WTC11 (cell line): ENCODE measurements around the gene ERBB4. TPM values are rescaled to one million over a fixed set of nuclear protein-coding genes. Genes with fewer than 3 reads are reported as not detected.

Source experiments
- ATAC-seq: fragments of 200-7000 bp; cut with Tn5 transposase; 2 replicates; pipeline ENCODE4 v1.10.0; 2021; ENCODE audit warnings: mild to moderate bottlenecking, moderate library complexity
- CTCF ChIA-PET: fragments of 300-600 bp; sonication (Branson Sonifier 250); formaldehyde crosslinking; loops from one replicate; lab custom pipeline; 2021; ENCODE audit warnings: antibody characterized with exemption; lab: Charles Lee
- POLR2A ChIA-PET: fragments of 350-600 bp; sonication (Branson Sonifier 250); formaldehyde crosslinking; loops from one replicate; lab custom pipeline; 2021; ENCODE audit warnings: antibody characterized with exemption; lab: Charles Lee
- DNase-seq: peaks from one replicate; pipeline ENCODE4 v3.0.0; 2021; ENCODE audit warnings: low spot score
- H3K27ac Mint-ChIP-seq: 2 replicates; pipeline ENCODE4 v1.8.0; 2021; ENCODE audit warnings: mixed read lengths
- H3K27me3 Mint-ChIP-seq: 2 replicates; pipeline ENCODE4 v1.8.0; 2021; ENCODE audit warnings: low read depth, mild to moderate bottlenecking, moderate library complexity, mixed read lengths
- H3K36me3 Mint-ChIP-seq: 2 replicates; pipeline ENCODE4 v1.8.0; 2021; ENCODE audit warnings: mixed read lengths
- H3K4me1 Mint-ChIP-seq: 2 replicates; pipeline ENCODE4 v1.8.0; 2022; ENCODE audit warnings: mixed read lengths
- H3K4me3 Mint-ChIP-seq: 2 replicates; pipeline ENCODE4 v1.8.0; 2021; ENCODE audit warnings: mild to moderate bottlenecking, moderate library complexity, mixed read lengths
- H3K9me3 Mint-ChIP-seq: 2 replicates; pipeline ENCODE4 v1.8.0; 2021; ENCODE audit warnings: mixed read lengths
- CBFB ChIP-seq: sonication (generic); formaldehyde crosslinking; IDR thresholded peaks from 2 replicates; pipeline ENCODE4 v1.8.1; 2022; ENCODE audit warnings: mild to moderate bottlenecking, low read depth, missing genetic modification reagents
- ESRRA ChIP-seq: sonication (generic); formaldehyde crosslinking; IDR thresholded peaks from 2 replicates; pipeline ENCODE4 v1.8.1; 2022; ENCODE audit warnings: mild to moderate bottlenecking, missing genetic modification reagents, borderline replicate concordance
- FOXK1 ChIP-seq: sonication (generic); formaldehyde crosslinking; IDR thresholded peaks from 2 replicates; pipeline ENCODE4 v1.8.0; 2022; ENCODE audit warnings: mild to moderate bottlenecking, moderate library complexity, missing genetic modification reagents
- JUN ChIP-seq: sonication (generic); formaldehyde crosslinking; IDR thresholded peaks from 2 replicates; pipeline ENCODE4 v1.8.0; 2023; ENCODE audit warnings: mild to moderate bottlenecking, missing genetic modification reagents
- KAT7 ChIP-seq: sonication (generic); formaldehyde crosslinking; IDR thresholded peaks from 2 replicates; pipeline ENCODE4 v1.8.1; 2023; ENCODE audit warnings: missing genetic modification reagents, mild to moderate bottlenecking, borderline replicate concordance
- MYBL2 ChIP-seq: sonication (generic); formaldehyde crosslinking; IDR thresholded peaks from 2 replicates; pipeline ENCODE4 v1.8.1; 2023; ENCODE audit warnings: mild to moderate bottlenecking, moderate library complexity, missing genetic modification reagents
- SOX15 ChIP-seq: fragments of 250-450 bp; sonication (Bioruptor Pico); IDR thresholded peaks from 2 replicates; pipeline ENCODE4 v1.9.0; 2021; ENCODE audit warnings: mild to moderate bottlenecking
- SP1 ChIP-seq: sonication (generic); formaldehyde crosslinking; conservative IDR thresholded peaks from 2 replicates; pipeline ENCODE4 v1.8.1; 2022; ENCODE audit warnings: missing genetic modification reagents
- ZNF138 ChIP-seq: sonication (generic); formaldehyde crosslinking; conservative IDR thresholded peaks from 2 replicates; pipeline ENCODE4 v1.8.1; 2022; ENCODE audit warnings: mild to moderate bottlenecking, moderate library complexity, missing genetic modification reagents
- ZNF219 ChIP-seq: sonication (generic); formaldehyde crosslinking; IDR thresholded peaks from 2 replicates; pipeline ENCODE4 v1.8.0; 2023; ENCODE audit warnings: missing genetic modification reagents, mild to moderate bottlenecking, borderline replicate concordance
- ZNF263 ChIP-seq: sonication (generic); formaldehyde crosslinking; IDR thresholded peaks from 2 replicates; pipeline ENCODE4 v1.8.1; 2022; ENCODE audit warnings: low read depth, mild to moderate bottlenecking, moderate library complexity, missing genetic modification reagents
- total RNA-seq: library from RNA; stranded (reverse); gene quantifications from 3 replicates; pipeline ENCODE4 v1.2.3, GENCODE V29; 2021
- TF ChIP-seq, protein P1 (sequence below): sonication (generic); formaldehyde crosslinking; IDR thresholded peaks from 2 replicates; pipeline ENCODE4 v1.8.1; 2023; ENCODE audit warnings: mild to moderate bottlenecking, moderate library complexity, missing genetic modification reagents
- TF ChIP-seq, protein P2 (sequence below): sonication (generic); formaldehyde crosslinking; IDR thresholded peaks from 2 replicates; pipeline ENCODE4 v1.8.0; 2023; ENCODE audit warnings: missing genetic modification reagents, mild to moderate bottlenecking, borderline replicate concordance
- TF ChIP-seq, protein P3 (sequence below): sonication (generic); formaldehyde crosslinking; IDR thresholded peaks from 2 replicates; pipeline ENCODE4 v1.8.1; 2022; ENCODE audit warnings: mild to moderate bottlenecking, missing genetic modification reagents, moderate library complexity, borderline replicate concordance
- TF ChIP-seq, protein P4 (sequence below): sonication (generic); formaldehyde crosslinking; IDR thresholded peaks from 2 replicates; pipeline ENCODE4 v1.8.0; 2023; ENCODE audit warnings: mild to moderate bottlenecking, missing genetic modification reagents
- TF ChIP-seq, protein P5 (sequence below): sonication (generic); formaldehyde crosslinking; IDR thresholded peaks from 2 replicates; pipeline ENCODE4 v1.8.0; 2022; ENCODE audit warnings: mild to moderate bottlenecking, missing genetic modification reagents

Gene ERBB4
- total RNA-seq, 1 experiment from 2014 or later: 1.6 TPM

DNA sequence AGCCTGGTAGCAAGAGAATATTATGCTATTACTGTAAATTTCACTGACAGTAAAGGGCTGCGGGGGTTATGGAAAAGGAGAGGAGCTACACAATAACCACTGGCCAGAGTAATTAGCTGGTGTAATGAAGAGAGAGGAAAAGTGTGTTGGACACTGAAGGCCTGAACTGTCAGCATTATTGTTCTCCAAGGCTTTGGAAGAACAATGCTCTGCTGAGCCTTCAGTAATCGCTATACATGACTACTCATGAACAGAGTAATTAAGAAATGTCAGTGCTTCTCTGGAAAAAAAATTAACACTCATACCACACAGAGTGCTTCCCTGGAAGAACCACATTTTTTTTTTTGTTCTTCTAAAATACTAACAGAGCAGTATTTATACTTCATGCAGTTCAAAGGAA, 1050.9 kb downstream of the ERBB4 start (continued):
- TF ChIP-seq, protein P1, sequence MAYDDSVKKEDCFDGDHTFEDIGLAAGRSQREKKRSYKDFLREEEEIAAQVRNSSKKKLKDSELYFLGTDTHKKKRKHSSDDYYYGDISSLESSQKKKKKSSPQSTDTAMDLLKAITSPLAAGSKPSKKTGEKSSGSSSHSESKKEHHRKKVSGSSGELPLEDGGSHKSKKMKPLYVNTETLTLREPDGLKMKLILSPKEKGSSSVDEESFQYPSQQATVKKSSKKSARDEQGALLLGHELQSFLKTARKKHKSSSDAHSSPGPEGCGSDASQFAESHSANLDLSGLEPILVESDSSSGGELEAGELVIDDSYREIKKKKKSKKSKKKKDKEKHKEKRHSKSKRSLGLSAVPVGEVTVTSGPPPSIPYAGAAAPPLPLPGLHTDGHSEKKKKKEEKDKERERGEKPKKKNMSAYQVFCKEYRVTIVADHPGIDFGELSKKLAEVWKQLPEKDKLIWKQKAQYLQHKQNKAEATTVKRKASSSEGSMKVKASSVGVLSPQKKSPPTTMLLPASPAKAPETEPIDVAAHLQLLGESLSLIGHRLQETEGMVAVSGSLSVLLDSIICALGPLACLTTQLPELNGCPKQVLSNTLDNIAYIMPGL (CRISPR knock-in tag): no peak
- no peak for TF ChIP-seq CBFB (CRISPR knock-in tag)
- TF ChIP-seq SP1 (CRISPR knock-in tag): no peak
- TF ChIP-seq, protein P2, sequence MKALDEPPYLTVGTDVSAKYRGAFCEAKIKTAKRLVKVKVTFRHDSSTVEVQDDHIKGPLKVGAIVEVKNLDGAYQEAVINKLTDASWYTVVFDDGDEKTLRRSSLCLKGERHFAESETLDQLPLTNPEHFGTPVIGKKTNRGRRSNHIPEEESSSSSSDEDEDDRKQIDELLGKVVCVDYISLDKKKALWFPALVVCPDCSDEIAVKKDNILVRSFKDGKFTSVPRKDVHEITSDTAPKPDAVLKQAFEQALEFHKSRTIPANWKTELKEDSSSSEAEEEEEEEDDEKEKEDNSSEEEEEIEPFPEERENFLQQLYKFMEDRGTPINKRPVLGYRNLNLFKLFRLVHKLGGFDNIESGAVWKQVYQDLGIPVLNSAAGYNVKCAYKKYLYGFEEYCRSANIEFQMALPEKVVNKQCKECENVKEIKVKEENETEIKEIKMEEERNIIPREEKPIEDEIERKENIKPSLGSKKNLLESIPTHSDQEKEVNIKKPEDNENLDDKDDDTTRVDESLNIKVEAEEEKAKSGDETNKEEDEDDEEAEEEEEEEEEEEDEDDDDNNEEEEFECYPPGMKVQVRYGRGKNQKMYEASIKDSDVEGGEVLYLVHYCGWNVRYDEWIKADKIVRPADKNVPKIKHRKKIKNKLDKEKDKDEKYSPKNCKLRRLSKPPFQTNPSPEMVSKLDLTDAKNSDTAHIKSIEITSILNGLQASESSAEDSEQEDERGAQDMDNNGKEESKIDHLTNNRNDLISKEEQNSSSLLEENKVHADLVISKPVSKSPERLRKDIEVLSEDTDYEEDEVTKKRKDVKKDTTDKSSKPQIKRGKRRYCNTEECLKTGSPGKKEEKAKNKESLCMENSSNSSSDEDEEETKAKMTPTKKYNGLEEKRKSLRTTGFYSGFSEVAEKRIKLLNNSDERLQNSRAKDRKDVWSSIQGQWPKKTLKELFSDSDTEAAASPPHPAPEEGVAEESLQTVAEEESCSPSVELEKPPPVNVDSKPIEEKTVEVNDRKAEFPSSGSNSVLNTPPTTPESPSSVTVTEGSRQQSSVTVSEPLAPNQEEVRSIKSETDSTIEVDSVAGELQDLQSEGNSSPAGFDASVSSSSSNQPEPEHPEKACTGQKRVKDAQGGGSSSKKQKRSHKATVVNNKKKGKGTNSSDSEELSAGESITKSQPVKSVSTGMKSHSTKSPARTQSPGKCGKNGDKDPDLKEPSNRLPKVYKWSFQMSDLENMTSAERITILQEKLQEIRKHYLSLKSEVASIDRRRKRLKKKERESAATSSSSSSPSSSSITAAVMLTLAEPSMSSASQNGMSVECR (CRISPR knock-in tag): no peak
- TF ChIP-seq, protein P3, sequence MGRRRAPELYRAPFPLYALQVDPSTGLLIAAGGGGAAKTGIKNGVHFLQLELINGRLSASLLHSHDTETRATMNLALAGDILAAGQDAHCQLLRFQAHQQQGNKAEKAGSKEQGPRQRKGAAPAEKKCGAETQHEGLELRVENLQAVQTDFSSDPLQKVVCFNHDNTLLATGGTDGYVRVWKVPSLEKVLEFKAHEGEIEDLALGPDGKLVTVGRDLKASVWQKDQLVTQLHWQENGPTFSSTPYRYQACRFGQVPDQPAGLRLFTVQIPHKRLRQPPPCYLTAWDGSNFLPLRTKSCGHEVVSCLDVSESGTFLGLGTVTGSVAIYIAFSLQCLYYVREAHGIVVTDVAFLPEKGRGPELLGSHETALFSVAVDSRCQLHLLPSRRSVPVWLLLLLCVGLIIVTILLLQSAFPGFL (CRISPR knock-in tag): no peak

DNA sequence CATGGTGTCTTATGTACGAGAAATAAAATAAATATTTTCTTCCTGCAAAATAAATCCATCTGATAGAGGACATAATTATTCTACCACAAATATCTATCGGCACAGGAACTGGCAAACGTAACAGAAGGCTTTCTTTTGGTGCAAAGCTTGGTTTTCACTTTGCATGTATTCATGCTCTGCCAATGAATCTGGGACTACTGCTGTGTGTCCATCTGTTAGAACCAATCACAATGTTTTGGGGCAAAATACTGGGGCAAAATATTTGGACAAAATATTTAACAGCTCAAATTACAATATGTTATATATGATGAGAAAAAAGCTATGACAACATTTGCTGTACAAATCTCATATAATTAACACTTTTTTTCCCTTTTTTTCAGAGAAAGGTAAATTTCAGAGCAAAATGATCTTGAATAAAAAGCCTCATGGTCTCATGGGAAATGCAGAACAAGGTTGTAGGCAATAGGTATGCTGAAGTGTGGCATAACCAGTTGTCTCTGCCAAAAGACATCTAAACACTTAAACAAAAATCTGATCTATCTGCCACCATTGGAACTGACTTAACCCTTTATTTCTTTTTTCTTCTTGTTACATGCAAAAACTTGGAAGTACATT, 1059.0 kb downstream of the ERBB4 start:
- no peaks in the 10 kb centered on the region for H3K27me3 Mint-ChIP-seq
- 0 out of 2 replicates have a peak, but pooled peaks cover 2% of the 10 kb centered on the region for H3K4me1 Mint-ChIP-seq
- H3K4me3 Mint-ChIP-seq: no peak overlapping the region
- H3K9me3 Mint-ChIP-seq: no peaks in the 10 kb centered on the region
- ChIA-PET POLR2A (no interaction called here), CTCF (no interaction called here)
- ATAC-seq (no peak), DNase-seq (no peak)
- H3K27ac Mint-ChIP-seq: no peak overlapping the region
- no peaks in the 10 kb centered on the region for H3K36me3 Mint-ChIP-seq
- TF ChIP-seq ZNF219 (CRISPR knock-in tag): no peak
- no peak for TF ChIP-seq ESRRA (CRISPR knock-in tag)
- no peak for TF ChIP-seq MYBL2 (CRISPR knock-in tag)
- TF ChIP-seq JUN (CRISPR knock-in tag): no peak
- TF ChIP-seq ZNF138 (CRISPR knock-in tag): no peak
- no peak for TF ChIP-seq KAT7
- TF ChIP-seq FOXK1 (CRISPR knock-in tag): no peak
- TF ChIP-seq SP1 (CRISPR knock-in tag): no peak
- no peak for TF ChIP-seq SOX15 (CRISPR knock-in tag)
- TF ChIP-seq, protein P2 (CRISPR knock-in tag): no peak
- TF ChIP-seq, protein P4, sequence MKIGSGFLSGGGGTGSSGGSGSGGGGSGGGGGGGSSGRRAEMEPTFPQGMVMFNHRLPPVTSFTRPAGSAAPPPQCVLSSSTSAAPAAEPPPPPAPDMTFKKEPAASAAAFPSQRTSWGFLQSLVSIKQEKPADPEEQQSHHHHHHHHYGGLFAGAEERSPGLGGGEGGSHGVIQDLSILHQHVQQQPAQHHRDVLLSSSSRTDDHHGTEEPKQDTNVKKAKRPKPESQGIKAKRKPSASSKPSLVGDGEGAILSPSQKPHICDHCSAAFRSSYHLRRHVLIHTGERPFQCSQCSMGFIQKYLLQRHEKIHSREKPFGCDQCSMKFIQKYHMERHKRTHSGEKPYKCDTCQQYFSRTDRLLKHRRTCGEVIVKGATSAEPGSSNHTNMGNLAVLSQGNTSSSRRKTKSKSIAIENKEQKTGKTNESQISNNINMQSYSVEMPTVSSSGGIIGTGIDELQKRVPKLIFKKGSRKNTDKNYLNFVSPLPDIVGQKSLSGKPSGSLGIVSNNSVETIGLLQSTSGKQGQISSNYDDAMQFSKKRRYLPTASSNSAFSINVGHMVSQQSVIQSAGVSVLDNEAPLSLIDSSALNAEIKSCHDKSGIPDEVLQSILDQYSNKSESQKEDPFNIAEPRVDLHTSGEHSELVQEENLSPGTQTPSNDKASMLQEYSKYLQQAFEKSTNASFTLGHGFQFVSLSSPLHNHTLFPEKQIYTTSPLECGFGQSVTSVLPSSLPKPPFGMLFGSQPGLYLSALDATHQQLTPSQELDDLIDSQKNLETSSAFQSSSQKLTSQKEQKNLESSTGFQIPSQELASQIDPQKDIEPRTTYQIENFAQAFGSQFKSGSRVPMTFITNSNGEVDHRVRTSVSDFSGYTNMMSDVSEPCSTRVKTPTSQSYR (CRISPR knock-in tag): no peak
- TF ChIP-seq, protein P5, sequence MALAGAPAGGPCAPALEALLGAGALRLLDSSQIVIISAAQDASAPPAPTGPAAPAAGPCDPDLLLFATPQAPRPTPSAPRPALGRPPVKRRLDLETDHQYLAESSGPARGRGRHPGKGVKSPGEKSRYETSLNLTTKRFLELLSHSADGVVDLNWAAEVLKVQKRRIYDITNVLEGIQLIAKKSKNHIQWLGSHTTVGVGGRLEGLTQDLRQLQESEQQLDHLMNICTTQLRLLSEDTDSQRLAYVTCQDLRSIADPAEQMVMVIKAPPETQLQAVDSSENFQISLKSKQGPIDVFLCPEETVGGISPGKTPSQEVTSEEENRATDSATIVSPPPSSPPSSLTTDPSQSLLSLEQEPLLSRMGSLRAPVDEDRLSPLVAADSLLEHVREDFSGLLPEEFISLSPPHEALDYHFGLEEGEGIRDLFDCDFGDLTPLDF: no peak
- TF ChIP-seq ZNF263 (CRISPR knock-in tag): no peak
